PC-9 (cell line): ENCODE results near the gene BTN2A1. TPM values are rescaled to one million over a fixed set of nuclear protein-coding genes. Genes with fewer than 3 reads are reported as not detected.

Source experiments
- BruUV-seq: library from RNA; stranded (reverse); fragments of 400-500 nt; replicated peaks from 2 replicates; lab custom pipeline; 2021; lab: Mats Ljungman, UMichigan
- CTCF ChIA-PET: fragments of 300-600 bp; sonication (Branson Sonifier 250); formaldehyde crosslinking; loops from one replicate; lab custom pipeline; 2022; ENCODE audit warnings: antibody characterized with exemption; lab: Charles Lee
- POLR2A ChIA-PET: fragments of 300-600 bp; sonication (Branson Sonifier 250); formaldehyde crosslinking; loops from one replicate; lab custom pipeline; 2022; ENCODE audit warnings: antibody characterized with exemption; ENCODE audit not compliant: unreplicated experiment; lab: Charles Lee
- DNase-seq, 2 experiments: peaks; one replicate each; pipeline versions ENCODE4 v3.0.0 to v3.0.0-alpha.2; 2015 to 2022; ENCODE audit warnings: mixed read lengths in 1 of 2
- H2AFZ ChIP-seq: fragments of 200-600 bp; sonication (generic); 2 replicates; pipeline ENCODE4 v1.8.1; 2017; ENCODE audit warnings: antibody characterized with exemption
- H3F3A ChIP-seq: fragments of 200-600 bp; sonication (generic); 2 replicates; pipeline ENCODE4 v1.8.1; 2017; ENCODE audit warnings: antibody characterized with exemption, mild to moderate bottlenecking, low read depth; ENCODE audit not compliant: insufficient read depth
- H3K27ac ChIP-seq: fragments of 200-600 bp; sonication (generic); 2 replicates; pipeline ENCODE4 v1.6.1; 2016; ENCODE audit warnings: mixed run types
- H3K27me3 ChIP-seq: fragments of 200-600 bp; sonication (generic); 2 replicates; pipeline ENCODE4 v1.6.1; 2016; ENCODE audit warnings: low read depth, mixed run types; ENCODE audit not compliant: insufficient read depth
- H3K36me3 ChIP-seq: fragments of 200-600 bp; sonication (generic); 2 replicates; pipeline ENCODE4 v1.6.1; 2016; ENCODE audit warnings: low read depth, mixed run types
- H3K4me1 ChIP-seq: fragments of 200-600 bp; sonication (generic); replicated peaks from 2 replicates; pipeline ENCODE4 v1.6.1; 2016; ENCODE audit warnings: mixed run types; ENCODE audit not compliant: insufficient read depth
- H3K4me2 ChIP-seq: fragments of 200-600 bp; sonication (generic); 2 replicates; pipeline ENCODE4 v1.6.1; 2017; ENCODE audit warnings: mixed run types
- H3K4me3 ChIP-seq: fragments of 200-600 bp; sonication (generic); 2 replicates; pipeline ENCODE4 v1.6.1; 2016; ENCODE audit warnings: mixed run types
- H3K79me2 ChIP-seq: fragments of 200-600 bp; sonication (generic); 2 replicates; pipeline ENCODE4 v1.6.1; 2017; ENCODE audit warnings: low read depth, mixed run types
- H3K9me2 ChIP-seq: fragments of 200-600 bp; sonication (generic); 2 replicates; pipeline ENCODE4 v1.8.1; 2017; ENCODE audit warnings: mild to moderate bottlenecking; ENCODE audit not compliant: insufficient read depth
- H3K9me3 ChIP-seq: fragments of 200-600 bp; sonication (generic); 2 replicates; pipeline ENCODE4 v1.8.1; 2016; ENCODE audit warnings: low read depth; ENCODE audit not compliant: insufficient read depth
- H4K20me1 ChIP-seq: fragments of 200-600 bp; sonication (generic); 2 replicates; pipeline ENCODE4 v1.8.1; 2017; ENCODE audit not compliant: insufficient read depth
- EZH2 ChIP-seq: fragments of 200-600 bp; sonication (generic); IDR thresholded peaks from 2 replicates; pipeline ENCODE4 v1.8.0; 2017; ENCODE audit warnings: antibody characterized with exemption, low read depth
- intact Hi-C: fragments of 100-400 bp; cut with micrococcal nuclease; formaldehyde crosslinking; loops from one replicate; pipeline ENCODE4 v1.10.0; 2022; ENCODE audit not compliant: unreplicated experiment
- total RNA-seq: library from RNA; stranded (reverse); gene quantifications from 2 replicates; pipeline ENCODE4 v1.2.3, GENCODE V29; 2021
- TF ChIP-seq, protein P1 (sequence below): fragments of 200-600 bp; sonication (generic); conservative IDR thresholded peaks from 2 replicates; pipeline ENCODE4 v1.6.1; 2017; ENCODE audit warnings: mixed run types, antibody characterized with exemption, mild to moderate bottlenecking, moderate library complexity

The BTN2A1 gene
- total RNA-seq, 1 experiment from 2014 or later: 19.5 TPM

DNA sequence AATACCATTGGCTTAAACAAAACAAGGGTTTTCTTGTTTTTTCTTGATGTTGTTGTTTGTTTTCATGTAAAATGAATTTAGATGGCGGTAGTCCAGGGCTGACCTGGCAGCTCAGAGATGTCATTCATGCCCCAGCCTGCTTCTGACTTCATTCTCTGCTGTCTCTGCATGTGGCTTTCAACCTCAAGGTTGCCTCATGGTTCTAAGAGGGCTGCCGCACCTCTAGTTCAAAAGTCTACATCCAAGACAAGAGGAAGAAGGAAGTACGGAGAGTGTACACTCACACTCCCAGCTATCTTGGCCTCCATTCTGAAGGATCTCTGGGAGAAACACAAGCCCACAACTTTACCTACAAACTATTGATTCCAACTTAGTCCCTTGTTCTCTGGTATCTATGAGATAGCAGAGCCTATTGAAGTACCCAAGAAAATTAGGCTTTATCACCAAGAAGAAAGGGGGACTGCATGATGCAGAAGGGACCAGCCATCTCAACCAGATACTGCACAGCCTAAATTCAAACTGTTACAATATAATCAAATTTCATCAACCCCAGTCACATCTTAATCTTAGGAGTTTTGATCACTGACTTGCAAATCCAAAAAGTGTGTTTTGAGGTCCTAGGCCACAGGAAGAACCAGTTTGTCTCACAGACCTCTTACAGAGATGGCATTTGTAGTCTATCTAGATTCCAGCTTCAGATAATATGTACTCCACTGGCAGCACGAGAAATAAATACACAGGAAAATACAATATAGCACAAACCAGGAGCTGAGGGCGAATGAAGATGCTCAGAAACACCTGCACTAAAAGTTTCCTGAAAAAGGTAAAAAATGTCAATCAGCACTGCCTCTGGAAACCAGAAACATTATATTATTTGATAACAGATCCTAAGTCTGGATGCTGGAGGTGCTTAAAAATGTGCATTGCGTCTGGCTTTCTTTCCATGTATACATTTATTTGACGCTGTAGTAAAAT is 18.3 kb upstream of the BTN2A1 start:
- Histone ChIP-seq H3K79me2 (no peaks in the 10 kb centered on the region), H2AFZ (peak overlapping the region; percentile 78), H3F3A (peaks cover 6% of the 10 kb centered on the region; the same call in 1 of the 2 replicates), H3K4me2 (peak overlapping the region; percentile 86), H3K36me3 (no peaks in the 10 kb centered on the region), H3K4me1 (peaks cover 8% of the 10 kb centered on the region), H3K9me3 (no peaks in the 10 kb centered on the region; the same call in 1 of the 2 replicates), H3K27ac (peak overlapping the region; percentile 39), H3K4me3 (peak overlapping the region; percentile 67), H3K9me2 (no peaks in the 10 kb centered on the region), H3K27me3 (no peaks in the 10 kb centered on the region), H4K20me1 (no peaks in the 10 kb centered on the region)
- DNase-seq: no peak
- BruUV-seq: no TSS peak
- POLR2A ChIA-PET: interaction anchor here (0.7 to 0.8 kb wide), 2 partner anchors 94 to 234 kb away, joined by 3 to 4 read pairs; no protein-coding TSS in a partner anchor
- TF ChIP-seq, protein P1, sequence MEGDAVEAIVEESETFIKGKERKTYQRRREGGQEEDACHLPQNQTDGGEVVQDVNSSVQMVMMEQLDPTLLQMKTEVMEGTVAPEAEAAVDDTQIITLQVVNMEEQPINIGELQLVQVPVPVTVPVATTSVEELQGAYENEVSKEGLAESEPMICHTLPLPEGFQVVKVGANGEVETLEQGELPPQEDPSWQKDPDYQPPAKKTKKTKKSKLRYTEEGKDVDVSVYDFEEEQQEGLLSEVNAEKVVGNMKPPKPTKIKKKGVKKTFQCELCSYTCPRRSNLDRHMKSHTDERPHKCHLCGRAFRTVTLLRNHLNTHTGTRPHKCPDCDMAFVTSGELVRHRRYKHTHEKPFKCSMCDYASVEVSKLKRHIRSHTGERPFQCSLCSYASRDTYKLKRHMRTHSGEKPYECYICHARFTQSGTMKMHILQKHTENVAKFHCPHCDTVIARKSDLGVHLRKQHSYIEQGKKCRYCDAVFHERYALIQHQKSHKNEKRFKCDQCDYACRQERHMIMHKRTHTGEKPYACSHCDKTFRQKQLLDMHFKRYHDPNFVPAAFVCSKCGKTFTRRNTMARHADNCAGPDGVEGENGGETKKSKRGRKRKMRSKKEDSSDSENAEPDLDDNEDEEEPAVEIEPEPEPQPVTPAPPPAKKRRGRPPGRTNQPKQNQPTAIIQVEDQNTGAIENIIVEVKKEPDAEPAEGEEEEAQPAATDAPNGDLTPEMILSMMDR: no peak
- TF ChIP-seq EZH2: no peak
- intact Hi-C loops: loop anchor here (1.0 to 5.0 kb wide), 2 partner anchors 18 to 37 kb away; partner anchors contain the start of genes BTN2A1 and BTN3A1
- CTCF ChIA-PET: no interaction called here

DNA sequence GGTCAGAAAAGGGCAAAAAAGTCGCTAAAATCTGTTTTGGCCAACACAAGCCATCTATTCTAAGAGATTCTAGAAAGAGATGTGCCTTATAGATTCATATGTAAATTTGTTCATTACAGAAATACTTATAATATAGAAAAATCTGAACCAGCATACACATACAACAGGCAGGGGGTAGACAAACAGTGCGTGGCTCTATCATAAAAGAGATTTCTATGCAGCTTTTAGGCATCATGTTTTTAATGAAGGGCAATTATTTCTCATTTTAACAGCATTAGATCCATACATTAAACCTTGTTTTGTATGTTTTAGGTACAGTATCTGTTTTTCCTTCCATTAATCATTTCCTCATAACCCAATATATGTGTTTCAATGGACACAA is 16.8 kb upstream of the BTN2A1 start:
- Histone ChIP-seq H3K4me3 (peak overlapping the region; percentile 67), H4K20me1 (no peaks in the 10 kb centered on the region), H3K4me1 (peaks cover 8% of the 10 kb centered on the region), H3K27me3 (no peaks in the 10 kb centered on the region), H3K9me2 (no peaks in the 10 kb centered on the region), H3K27ac (peak overlapping the region; percentile 37; the same call in 1 of the 2 replicates), H3K9me3 (no peaks in the 10 kb centered on the region; the same call in 1 of the 2 replicates), H3F3A (peaks cover 6% of the 10 kb centered on the region; the same call in 1 of the 2 replicates), H2AFZ (peak overlapping the region; percentile 78), H3K79me2 (no peaks in the 10 kb centered on the region), H3K4me2 (peak overlapping the region; percentile 86), H3K36me3 (no peaks in the 10 kb centered on the region)
- BruUV-seq: no TSS peak
- intact Hi-C loops: loop anchor here (1.0 kb wide), 1 partner anchor 16 kb away; the partner anchor contains the start of gene BTN2A1
- CTCF ChIA-PET: no interaction called here
- DNase-seq: no peak
- POLR2A ChIA-PET: interaction anchor here (0.5 to 0.8 kb wide), 5 partner anchors 33 to 274 kb away, joined by 3 to 6 read pairs (median 3); no protein-coding TSS in a partner anchor
- no peak for TF ChIP-seq EZH2
- TF ChIP-seq, protein P1: no peak

DNA sequence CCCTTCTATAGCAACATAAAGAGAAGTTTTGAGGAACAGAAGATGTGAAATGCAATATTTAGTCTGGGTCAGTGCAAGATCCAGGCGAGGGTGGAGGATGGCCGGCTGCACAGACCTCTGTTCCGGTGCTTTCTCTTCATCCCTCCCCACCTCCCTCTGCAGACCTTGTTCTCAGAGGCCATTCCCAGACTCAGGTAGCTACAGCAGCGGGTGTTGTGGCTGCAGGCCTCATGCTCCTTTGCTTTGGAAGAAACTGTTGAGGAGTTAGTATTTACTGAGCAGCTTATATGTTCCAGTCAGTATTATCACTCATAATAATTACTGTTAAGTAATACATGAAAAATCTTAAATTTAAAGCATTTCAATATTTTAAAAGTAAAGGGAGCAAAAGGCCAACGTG is 15.8 kb upstream of the BTN2A1 start:
- Histone ChIP-seq H3K36me3 (no peaks in the 10 kb centered on the region), H3K27me3 (no peaks in the 10 kb centered on the region), H3K4me1 (peaks cover 8% of the 10 kb centered on the region), H3F3A (peaks cover 6% of the 10 kb centered on the region; the same call in 1 of the 2 replicates), H3K79me2 (no peaks in the 10 kb centered on the region), H3K4me2 (no peak overlapping the region), H2AFZ (no peak overlapping the region), H3K9me3 (no peaks in the 10 kb centered on the region; the same call in 1 of the 2 replicates), H3K27ac (no peak overlapping the region), H3K4me3 (no peak overlapping the region), H4K20me1 (no peaks in the 10 kb centered on the region), H3K9me2 (no peaks in the 10 kb centered on the region)
- TF ChIP-seq EZH2: no peak
- ChIA-PET POLR2A (no interaction called here), CTCF (no interaction called here)
- intact Hi-C loops: no loop called here
- BruUV-seq: no TSS peak
- no peak for DNase-seq
